Immature natural killer cell (primary cell): ENCODE results near the gene VWC2L. TPM values are rescaled to one million over a fixed set of nuclear protein-coding genes. Genes with fewer than 3 reads are reported as not detected.

Source experiments
- DNase-seq, 3 donors: peaks; one replicate each; pipeline ENCODE4 v3.0.0; 2022; ENCODE audit warnings: mixed read lengths in 1 of 3
- H3K27ac Mint-ChIP-seq, 6 donors: one replicate each; pipeline ENCODE4 v1.8.0; 2020; ENCODE audit warnings: mixed read lengths in 6 of 6, mild to moderate bottlenecking in 5 of 6, inconsistent platforms in 4 of 6, moderate library complexity in 3 of 6
- H3K27me3 Mint-ChIP-seq, 3 donors: one replicate each; pipeline ENCODE4 v1.8.0; 2020 to 2021; ENCODE audit warnings: low read depth in 3 of 3, mild to moderate bottlenecking in 3 of 3, mixed read lengths in 3 of 3, moderate library complexity in 3 of 3, inconsistent platforms in 1 of 3
- H3K36me3 Mint-ChIP-seq, 3 donors: one replicate each; pipeline ENCODE4 v1.8.0; 2020; ENCODE audit warnings: mixed read lengths in 3 of 3, inconsistent platforms in 2 of 3, mild to moderate bottlenecking in 2 of 3
- H3K4me1 Mint-ChIP-seq, 2 donors: one replicate each; pipeline ENCODE4 v1.8.0; 2020; ENCODE audit warnings: inconsistent platforms in 2 of 2, mild to moderate bottlenecking in 2 of 2, mixed read lengths in 2 of 2, moderate library complexity in 1 of 2
- H3K4me3 Mint-ChIP-seq, 5 donors: one replicate each; pipeline ENCODE4 v1.8.0; 2020; ENCODE audit warnings: mild to moderate bottlenecking in 5 of 5, mixed read lengths in 5 of 5, inconsistent platforms in 3 of 5, moderate library complexity in 3 of 5
- H3K9me3 Mint-ChIP-seq, 6 donors: one replicate each; pipeline ENCODE4 v1.8.0; 2020; ENCODE audit warnings: mild to moderate bottlenecking in 6 of 6, mixed read lengths in 6 of 6, inconsistent platforms in 4 of 6, moderate library complexity in 3 of 6
- polyA plus RNA-seq, 3 donors: library from polyadenylated mRNA; unstranded; fragments of 300-500 nt; fragmentation: Illumina TruSeq; gene quantifications; one replicate each; pipeline ENCODE4 v1.2.3, GENCODE V29; 2021

VWC2L gene
- polyA plus RNA-seq, 3 donors from 2014 or later, result not detected

DNA sequence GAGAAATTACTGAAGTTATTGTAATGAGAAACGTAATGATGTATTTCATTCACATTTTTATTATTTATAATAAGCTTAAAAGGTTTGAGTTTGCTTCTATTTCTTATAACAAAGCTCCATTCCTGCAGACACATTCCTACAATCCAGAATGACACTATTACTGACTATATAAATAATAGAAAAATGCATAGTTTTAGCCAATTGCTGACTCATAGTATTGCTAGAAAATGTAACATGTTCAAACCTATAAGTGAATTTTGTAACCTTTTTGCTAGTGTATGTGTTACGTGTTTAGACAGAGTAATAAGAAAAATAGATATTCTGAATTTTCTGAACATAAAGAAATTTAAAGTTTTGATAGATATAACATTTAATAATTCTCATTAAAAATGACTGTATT lies 9.3 kb upstream of the VWC2L start:
- Mint-ChIP-seq H3K9me3 (peaks cover 0 to 12% (median 3%) of the 10 kb centered on the region in 6 donors), H3K36me3 (no peaks in the 10 kb centered on the region), H3K4me3 (no peak overlapping the region), H3K4me1 (no peaks in the 10 kb centered on the region), H3K27ac (no peak overlapping the region), H3K27me3 (no peaks in the 10 kb centered on the region)
- DNase-seq, result no peak

DNA sequence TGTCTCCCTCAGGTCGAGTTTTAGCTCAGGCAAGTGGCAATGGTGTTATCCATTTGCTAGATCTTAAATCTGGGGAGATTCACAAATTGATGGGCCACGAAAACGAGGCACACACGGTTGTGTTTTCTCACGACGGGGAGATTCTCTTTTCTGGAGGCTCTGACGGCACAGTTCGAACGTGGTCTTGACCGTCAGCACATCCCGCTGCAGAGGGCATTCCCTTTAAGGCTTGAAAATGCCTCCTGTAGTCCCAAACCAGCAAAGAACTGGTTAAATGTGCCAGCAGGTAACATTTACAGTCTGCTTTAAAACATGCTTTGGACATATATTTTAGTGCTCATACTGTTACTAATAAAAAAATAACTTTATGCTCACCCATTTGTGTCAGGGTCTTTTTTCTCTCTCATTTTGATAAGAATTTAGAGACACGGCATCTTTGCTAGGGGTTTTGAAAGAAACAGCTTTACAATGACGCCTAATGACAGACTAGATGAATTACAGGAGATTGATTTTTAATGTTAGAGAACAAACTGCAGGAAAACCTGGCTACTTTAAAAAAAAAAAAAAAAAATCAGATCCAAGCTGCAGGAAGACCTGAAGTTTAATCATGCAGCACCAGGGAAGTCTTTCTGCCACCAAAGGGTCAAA lies 602 bp upstream of the VWC2L start:
- Mint-ChIP-seq H3K4me1 (no peaks in the 10 kb centered on the region), H3K4me3 (no peak overlapping the region), H3K27me3 (no peaks in the 10 kb centered on the region), H3K27ac (no peak overlapping the region), H3K36me3 (no peaks in the 10 kb centered on the region), H3K9me3 (peaks cover 0 to 11% (median 0%) of the 10 kb centered on the region in 6 donors)
- no peak for DNase-seq

DNA sequence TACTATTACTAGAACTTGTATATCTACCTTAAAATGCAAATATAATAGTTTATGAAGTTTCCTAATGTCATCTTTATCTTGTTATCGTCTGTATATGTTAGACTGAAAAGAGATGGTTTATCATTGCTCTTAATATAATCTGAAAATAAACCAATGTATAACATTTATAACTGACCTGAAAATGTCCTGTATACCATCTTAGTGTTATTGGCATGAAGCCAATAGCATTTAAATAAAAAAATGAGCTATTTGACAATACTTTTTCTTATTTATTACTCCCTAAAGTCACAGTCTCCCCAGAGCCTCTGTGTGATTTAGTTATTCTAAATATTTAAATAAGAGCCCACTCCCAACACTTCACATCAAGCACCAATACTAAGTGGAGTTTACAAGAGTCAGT lies 1.8 kb downstream of the VWC2L start:
- DNase-seq, result no peak
- Mint-ChIP-seq H3K4me1 (no peaks in the 10 kb centered on the region), H3K27ac (no peak overlapping the region), H3K4me3 (no peak overlapping the region), H3K9me3 (peaks cover 0 to 12% (median 0%) of the 10 kb centered on the region in 6 donors), H3K27me3 (no peaks in the 10 kb centered on the region), H3K36me3 (no peaks in the 10 kb centered on the region)

DNA sequence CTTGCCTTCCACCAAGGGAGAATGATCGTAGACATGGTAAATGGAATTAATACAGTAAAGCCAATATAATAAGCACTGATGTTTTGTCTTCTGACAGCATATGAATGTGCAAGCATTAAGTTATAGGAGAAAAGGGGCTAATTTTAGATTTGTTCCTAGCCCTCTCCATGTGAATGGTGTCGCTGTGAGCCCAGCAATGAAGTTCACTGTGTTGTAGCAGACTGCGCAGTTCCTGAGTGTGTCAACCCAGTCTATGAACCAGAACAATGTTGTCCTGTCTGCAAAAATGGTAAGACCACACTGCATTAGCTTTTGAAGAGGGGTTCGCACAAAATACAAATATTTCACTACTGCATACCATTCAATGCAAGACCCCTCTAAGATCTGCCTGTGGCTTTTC lies 25.6 kb downstream of the VWC2L start:
- H3K27me3 Mint-ChIP-seq, result no peaks in the 10 kb centered on the region
- peaks cover 0 to 12% (median 3%) of the 10 kb centered on the region in 6 donors for H3K9me3 Mint-ChIP-seq
- H3K27ac Mint-ChIP-seq, result no peak overlapping the region
- DNase-seq, result no peak
- H3K4me1 Mint-ChIP-seq, result no peaks in the 10 kb centered on the region
- no peak overlapping the region for H3K4me3 Mint-ChIP-seq
- H3K36me3 Mint-ChIP-seq, result no peaks in the 10 kb centered on the region

DNA sequence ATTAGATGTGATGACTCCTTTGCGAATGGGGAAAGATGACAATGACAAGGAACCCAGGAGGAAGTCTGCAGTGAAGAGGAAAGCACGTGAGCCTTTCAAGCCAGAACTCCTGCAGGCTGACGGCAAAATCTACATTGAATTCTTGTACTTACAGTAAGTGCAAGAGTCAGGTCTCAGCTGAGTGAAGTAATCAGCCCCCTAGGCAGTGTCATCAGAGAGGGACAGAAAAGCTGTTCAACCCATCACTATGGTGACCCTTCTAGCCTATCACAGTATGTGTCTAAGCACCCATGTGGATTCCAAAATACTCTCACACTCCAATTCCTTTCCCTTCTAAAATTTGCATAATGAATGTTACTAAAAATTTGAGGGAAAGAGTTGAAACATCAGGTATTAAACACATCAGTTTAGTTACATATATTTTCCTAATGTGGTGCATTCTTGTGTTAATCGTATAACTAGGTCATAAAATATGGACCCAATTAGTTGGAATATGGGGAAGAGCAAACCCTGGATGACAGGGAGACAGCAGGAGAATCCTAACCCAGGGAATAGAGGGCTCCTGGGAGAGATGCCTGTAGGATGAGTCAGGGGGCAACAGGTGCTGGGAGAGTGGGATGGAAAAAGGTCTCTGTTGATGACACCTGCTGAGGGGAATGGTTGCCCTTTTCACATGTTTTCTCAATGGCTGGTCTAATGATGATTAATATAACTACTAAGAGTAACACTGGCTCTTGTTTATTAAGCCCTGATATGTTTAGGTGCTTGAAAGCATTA lies 39.5 kb downstream of the VWC2L start:
- Mint-ChIP-seq H3K4me1 (no peaks in the 10 kb centered on the region), H3K27me3 (no peaks in the 10 kb centered on the region), H3K4me3 (no peak overlapping the region), H3K27ac (no peak overlapping the region), H3K36me3 (no peaks in the 10 kb centered on the region), H3K9me3 (peaks cover 0 to 7% (median 2%) of the 10 kb centered on the region in 6 donors)
- no peak for DNase-seq

DNA sequence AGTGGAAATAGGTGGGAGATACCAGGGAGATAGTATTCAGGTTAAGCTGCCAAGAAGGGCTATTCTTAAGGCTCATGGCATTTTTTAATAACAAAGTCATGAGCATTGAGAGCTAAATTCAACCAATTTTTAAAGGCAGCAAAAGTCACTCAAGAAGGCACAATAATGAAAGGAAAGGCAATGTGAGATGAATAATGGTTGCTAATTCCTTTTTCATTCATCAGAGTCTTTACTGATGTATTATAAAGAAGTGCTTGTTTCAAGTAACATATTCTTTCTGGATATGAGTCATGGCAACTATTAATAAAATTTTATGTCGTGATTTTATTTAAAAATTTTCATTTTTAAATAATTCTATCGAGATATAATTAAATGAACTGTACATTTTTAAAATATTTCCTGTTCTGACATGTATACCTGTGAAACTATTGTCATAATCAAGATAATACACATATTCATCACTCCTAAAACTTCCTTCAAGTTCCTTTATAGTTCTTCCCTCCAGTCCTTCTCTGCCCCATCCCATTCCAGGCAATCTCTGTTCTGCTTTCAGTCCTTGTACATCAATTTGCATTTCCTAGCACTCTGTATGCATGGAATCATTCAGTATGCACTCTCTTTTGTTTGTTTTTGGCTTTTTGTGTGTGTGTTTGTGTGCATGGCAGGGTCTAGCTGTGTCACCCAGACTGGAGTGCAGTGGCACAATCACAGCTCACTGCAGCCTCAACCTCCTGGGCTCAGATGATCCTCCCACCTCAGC lies 40.8 kb downstream of the VWC2L start:
- H3K4me1 Mint-ChIP-seq, result no peaks in the 10 kb centered on the region
- no peaks in the 10 kb centered on the region for H3K27me3 Mint-ChIP-seq
- no peak overlapping the region for H3K4me3 Mint-ChIP-seq
- H3K9me3 Mint-ChIP-seq, result peaks cover 0 to 12% (median 2%) of the 10 kb centered on the region in 6 donors
- DNase-seq, result no peak
- H3K27ac Mint-ChIP-seq, result no peak overlapping the region
- H3K36me3 Mint-ChIP-seq, result no peaks in the 10 kb centered on the region

DNA sequence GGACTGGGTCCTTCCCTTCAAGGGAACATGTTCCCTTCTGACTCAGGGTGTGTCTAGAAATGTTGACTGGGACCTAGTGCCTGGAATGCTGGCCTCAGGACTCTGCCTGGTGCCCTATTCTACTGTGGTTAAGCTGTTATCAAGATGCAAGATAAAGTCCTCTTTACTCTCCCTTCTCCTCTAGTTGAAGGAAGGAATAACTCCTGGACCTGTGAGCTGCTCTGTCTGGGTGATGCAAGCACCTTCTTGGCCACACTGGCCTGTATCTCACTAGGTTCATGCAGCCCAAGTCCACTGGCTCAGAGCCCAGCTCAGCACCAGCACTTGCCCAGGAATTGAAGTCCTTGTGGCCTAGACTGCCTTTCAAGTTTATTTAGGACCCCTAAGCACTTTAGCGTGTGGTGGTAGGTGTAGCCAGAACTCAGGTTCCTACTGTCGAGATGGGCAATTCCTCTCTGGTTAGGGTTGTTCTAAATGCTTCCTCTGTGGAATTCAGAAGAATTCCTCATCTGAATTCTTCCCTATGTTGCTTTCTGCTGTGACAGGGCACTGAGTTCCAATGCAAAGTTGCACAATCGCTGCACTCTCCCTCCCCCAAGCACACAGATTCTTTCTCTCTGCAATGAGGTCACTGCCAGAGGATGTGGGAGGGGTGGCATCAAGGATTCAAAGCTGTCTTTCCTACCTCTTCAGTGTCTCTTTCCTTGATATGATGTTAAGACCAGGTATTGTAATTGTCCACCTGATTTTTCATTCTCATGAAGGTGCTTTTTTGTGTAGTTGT lies 54.7 kb downstream of the VWC2L start:
- no peaks in the 10 kb centered on the region for H3K36me3 Mint-ChIP-seq
- H3K27me3 Mint-ChIP-seq, result peaks cover 0 to 4% (median 0%) of the 10 kb centered on the region in 3 donors
- H3K9me3 Mint-ChIP-seq, result peaks cover 6 to 32% (median 15%) of the 10 kb centered on the region in 6 donors
- DNase-seq, result no peak
- no peaks in the 10 kb centered on the region for H3K4me1 Mint-ChIP-seq
- no peak overlapping the region for H3K27ac Mint-ChIP-seq
- no peak overlapping the region for H3K4me3 Mint-ChIP-seq

DNA sequence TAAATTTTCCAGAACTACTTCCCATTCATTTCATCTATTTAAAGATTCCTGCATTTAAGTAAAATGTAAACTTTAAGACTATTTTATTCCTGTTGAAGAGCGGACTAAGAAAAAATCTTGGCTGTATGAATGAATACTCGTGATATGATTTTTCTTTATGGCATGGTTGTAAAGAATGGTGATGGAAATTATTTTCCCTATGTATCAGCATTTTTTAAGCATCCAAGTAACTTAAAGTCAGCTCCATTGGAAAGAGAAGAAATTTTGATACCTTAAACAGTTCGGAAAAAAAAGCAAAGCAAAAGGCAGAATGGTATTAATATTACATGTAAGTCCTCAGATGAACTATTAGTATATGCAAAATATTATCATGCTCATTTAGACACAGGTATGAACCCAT lies 58.9 kb downstream of the VWC2L start:
- Mint-ChIP-seq H3K4me1 (no peaks in the 10 kb centered on the region), H3K9me3 (peaks cover 0 to 11% (median 7%) of the 10 kb centered on the region in 6 donors), H3K27me3 (peaks cover 0 to 2% (median 0%) of the 10 kb centered on the region in 3 donors), H3K4me3 (no peak overlapping the region), H3K27ac (no peak overlapping the region), H3K36me3 (no peaks in the 10 kb centered on the region)
- no peak for DNase-seq

DNA sequence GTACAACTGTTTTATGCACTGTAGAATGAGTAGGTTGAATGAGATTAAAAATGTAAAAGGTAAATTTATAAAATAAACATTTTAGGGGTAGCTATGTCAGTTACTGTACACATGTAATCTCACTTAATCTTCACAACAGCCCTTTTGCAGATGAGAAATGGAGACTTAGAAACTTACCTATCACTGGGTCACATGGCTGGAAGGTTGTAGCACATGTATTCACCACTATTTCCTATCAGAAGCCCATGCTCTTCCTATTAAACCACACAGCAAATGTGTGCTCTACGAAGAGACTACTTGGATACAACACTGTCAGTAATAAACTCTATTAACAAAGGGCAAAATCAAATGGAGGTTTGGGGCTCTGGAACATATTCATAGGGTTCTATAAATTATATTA lies 60.5 kb downstream of the VWC2L start:
- Mint-ChIP-seq H3K9me3 (peaks cover 0 to 6% (median under 1%) of the 10 kb centered on the region in 6 donors), H3K4me3 (no peak overlapping the region), H3K27me3 (no peaks in the 10 kb centered on the region)

DNA sequence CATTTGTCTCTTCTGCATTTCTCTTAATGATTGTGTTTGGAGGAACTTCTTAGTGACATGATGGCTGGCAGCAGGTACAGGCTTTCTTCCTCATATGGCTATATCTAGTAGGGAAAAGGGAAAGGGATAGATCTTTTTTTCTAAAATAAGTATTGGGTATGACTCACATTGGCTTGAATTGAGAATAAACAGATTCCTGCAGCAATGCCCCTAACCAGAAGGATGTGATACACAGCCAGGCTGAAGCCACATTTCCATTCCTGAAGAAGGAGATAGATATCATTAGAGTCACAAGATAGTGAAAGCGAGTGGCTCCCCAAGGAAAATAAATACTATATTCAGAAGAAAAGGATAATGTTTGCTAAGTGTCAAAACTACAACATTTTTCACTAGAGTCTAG lies 61.1 kb downstream of the VWC2L start:
- Mint-ChIP-seq H3K9me3 (peaks cover 0 to 6% (median under 1%) of the 10 kb centered on the region in 6 donors), H3K4me3 (no peak overlapping the region), H3K36me3 (no peaks in the 10 kb centered on the region), H3K27me3 (no peaks in the 10 kb centered on the region), H3K27ac (no peak overlapping the region), H3K4me1 (no peaks in the 10 kb centered on the region)
- no peak for DNase-seq

More for the DNA sequence above, 60.5 kb downstream of the VWC2L start:
- no peaks in the 10 kb centered on the region for H3K4me1 Mint-ChIP-seq
- no peak overlapping the region for H3K27ac Mint-ChIP-seq
- H3K36me3 Mint-ChIP-seq, result no peaks in the 10 kb centered on the region
- no peak for DNase-seq

DNA sequence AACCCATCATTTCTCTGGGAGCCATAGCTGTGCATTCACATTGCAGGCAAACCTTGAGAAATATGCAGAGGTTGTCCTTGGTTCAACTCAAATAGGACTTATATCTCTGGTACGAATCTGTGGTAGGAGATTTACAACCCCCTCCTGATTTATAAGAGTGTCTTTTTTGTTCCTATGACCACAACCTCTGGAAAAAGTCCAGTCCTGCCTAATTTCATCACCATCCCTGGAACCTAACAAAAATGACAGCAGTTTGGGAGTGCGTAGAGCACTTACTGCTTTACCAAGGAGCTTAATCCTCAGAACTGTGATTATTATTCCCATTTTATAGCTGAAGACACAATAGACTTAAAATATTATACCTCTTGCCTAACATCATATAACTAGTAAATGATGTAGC lies 66.5 kb downstream of the VWC2L start:
- Mint-ChIP-seq H3K9me3 (peaks cover 0 to 7% (median 0%) of the 10 kb centered on the region in 6 donors), H3K27me3 (no peaks in the 10 kb centered on the region), H3K4me3 (no peak overlapping the region), H3K27ac (no peak overlapping the region), H3K36me3 (no peaks in the 10 kb centered on the region), H3K4me1 (no peaks in the 10 kb centered on the region)
- no peak for DNase-seq

DNA sequence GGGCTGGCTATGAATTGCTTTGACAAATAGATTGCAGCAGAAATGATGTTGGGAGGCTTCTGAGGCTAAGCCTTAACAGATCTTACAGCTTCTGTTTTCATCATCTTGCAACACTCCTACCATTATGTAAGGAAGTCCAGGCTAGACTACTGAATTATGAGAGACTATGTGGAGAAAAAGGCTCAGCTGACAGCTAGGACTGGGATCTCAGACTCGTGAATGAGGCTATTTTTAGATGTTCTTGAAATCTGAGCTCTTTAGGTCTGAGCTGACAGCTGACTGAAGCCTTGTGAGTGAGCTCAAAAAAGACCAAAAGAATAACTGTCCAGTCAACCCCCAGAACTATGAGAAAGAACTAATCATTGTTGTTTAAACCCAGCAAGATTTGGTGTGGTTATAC lies 70.3 kb downstream of the VWC2L start:
- no peak overlapping the region for H3K27ac Mint-ChIP-seq

DNA sequence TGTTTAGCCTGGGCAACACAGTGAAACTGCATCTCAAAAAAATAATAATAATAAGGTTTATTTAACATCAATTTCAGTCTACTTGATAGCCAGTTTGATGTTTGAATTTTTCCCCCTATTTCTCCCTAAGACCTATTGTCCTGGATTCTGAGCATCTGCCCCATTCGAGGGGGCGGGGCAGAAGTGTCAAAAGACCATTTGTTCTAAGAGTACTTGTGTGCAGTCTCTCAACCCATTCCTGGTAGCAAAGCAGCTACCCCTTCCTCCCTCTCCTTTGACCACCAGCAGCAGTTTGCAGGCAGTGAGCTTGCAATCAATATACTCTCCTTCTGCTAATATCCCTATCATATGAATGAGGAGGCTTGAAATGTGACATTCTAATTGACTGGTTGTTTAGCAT lies 71.9 kb downstream of the VWC2L start:
- Mint-ChIP-seq H3K4me3 (no peak overlapping the region), H3K36me3 (no peaks in the 10 kb centered on the region), H3K27me3 (no peaks in the 10 kb centered on the region), H3K4me1 (no peaks in the 10 kb centered on the region), H3K27ac (no peak overlapping the region), H3K9me3 (peaks cover 0 to 10% (median 1%) of the 10 kb centered on the region in 6 donors)
- DNase-seq, result no peak

More for the DNA sequence above, 70.3 kb downstream of the VWC2L start:
- no peak for DNase-seq
- H3K9me3 Mint-ChIP-seq, result peaks cover 0 to 7% (median 0%) of the 10 kb centered on the region in 6 donors
- no peaks in the 10 kb centered on the region for H3K4me1 Mint-ChIP-seq
- H3K4me3 Mint-ChIP-seq, result no peak overlapping the region
- H3K27me3 Mint-ChIP-seq, result no peaks in the 10 kb centered on the region
- no peaks in the 10 kb centered on the region for H3K36me3 Mint-ChIP-seq
